ENCODE results near the gene NUP43.

- no peak for TF ChIP-seq CTCF (IDR thresholded peaks at IDR 0.05)
- no peak for TF ChIP-seq EZH2phosphoT487 (IDR thresholded peaks at IDR 0.05)
Measured at GRCh38 chr6:149701714-149702113, 44.6 kb downstream of the NUP43 start.

Measured in neural progenitor cell (in vitro differentiated cells).